Ishikawa (cell line): Measurements from ENCODE around the gene CCDC9B.

ENCODE experiments used
- CEBPB ChIP-seq: IDR thresholded peaks from 2 replicates; pipeline ENCODE4 v1.6.1; 2012
- CREB1 ChIP-seq: IDR thresholded peaks from 2 replicates; pipeline ENCODE4 v1.6.1; 2012; ENCODE audit warnings: low read depth
- EGR1 ChIP-seq: IDR thresholded peaks from 2 replicates; pipeline ENCODE4 v1.6.1; 2012
- EP300 ChIP-seq: IDR thresholded peaks from 2 replicates; pipeline ENCODE4 v1.6.1; 2012; ENCODE audit warnings: borderline replicate concordance
- FOXM1 ChIP-seq: IDR thresholded peaks from 2 replicates; pipeline ENCODE4 v1.6.1; 2012; ENCODE audit warnings: low read depth, borderline replicate concordance
- MAX ChIP-seq: IDR thresholded peaks from 2 replicates; pipeline ENCODE4 v1.6.1; 2012
- NFIC ChIP-seq: IDR thresholded peaks from 2 replicates; pipeline ENCODE4 v1.6.1; 2012
- RAD21 ChIP-seq: IDR thresholded peaks from 2 replicates; pipeline ENCODE4 v1.6.1; 2012; ENCODE audit warnings: low read depth
- REST ChIP-seq: IDR thresholded peaks from 2 replicates; pipeline ENCODE4 v1.6.1; 2012; ENCODE audit warnings: low read depth, mild to moderate bottlenecking
- TAF1 ChIP-seq: IDR thresholded peaks from 2 replicates; pipeline ENCODE4 v1.6.1; 2012; ENCODE audit warnings: low read depth, mild to moderate bottlenecking
- TCF12 ChIP-seq: IDR thresholded peaks from 2 replicates; pipeline ENCODE4 v1.6.1; 2012; ENCODE audit warnings: low read depth
- TEAD4 ChIP-seq: IDR thresholded peaks from 2 replicates; pipeline ENCODE4 v1.6.1; 2012
- USF1 ChIP-seq: IDR thresholded peaks from 2 replicates; pipeline ENCODE4 v1.6.1; 2012
- YY1 ChIP-seq: IDR thresholded peaks from 2 replicates; pipeline ENCODE4 v1.6.1; 2012; ENCODE audit warnings: low read depth
- ZBTB7A ChIP-seq: IDR thresholded peaks from 2 replicates; pipeline ENCODE4 v1.6.1; 2012; ENCODE audit warnings: low read depth

CCDC9B gene

GRCh38 chr15:40330368-40330836, 10.3 kb downstream of the CCDC9B start:
- TF ChIP-seq NFIC (no peak), EGR1 (no peak), USF1 (no peak)

GRCh38 chr15:40329804-40330203, 10.9 kb downstream of the CCDC9B start:
- TF ChIP-seq EGR1 = no peak
- TF ChIP-seq TCF12 = no peak
- TF ChIP-seq ZBTB7A = no peak
- TF ChIP-seq TEAD4 = no peak
- no peak for TF ChIP-seq FOXM1
- TF ChIP-seq MAX = no peak
- no peak for TF ChIP-seq REST
- TF ChIP-seq YY1 = no peak
- TF ChIP-seq CREB1 = no peak
- no peak for TF ChIP-seq CEBPB
- no peak for TF ChIP-seq EP300
- TF ChIP-seq RAD21 = no peak
- TF ChIP-seq NFIC = no peak
- TF ChIP-seq TAF1 = no peak
- no peak for TF ChIP-seq USF1

- no peak for TF ChIP-seq FOXM1
- TF ChIP-seq REST = no peak
- no peak for TF ChIP-seq CREB1
- TF ChIP-seq ZBTB7A = no peak
- TF ChIP-seq EP300 = no peak
- no peak for TF ChIP-seq RAD21
- TF ChIP-seq TCF12 = no peak
- TF ChIP-seq USF1 = no peak
- TF ChIP-seq TAF1 = no peak
- TF ChIP-seq TEAD4 = no peak
- TF ChIP-seq NFIC = no peak
- TF ChIP-seq YY1 = no peak
- TF ChIP-seq MAX = no peak
- TF ChIP-seq EGR1 = no peak
- TF ChIP-seq CEBPB = no peak
Observed at GRCh38 chr15:40328751-40329150, 12.0 kb downstream of the CCDC9B start.

GRCh38 chr15:40328176-40328575, 12.6 kb downstream of the CCDC9B start:
- TF ChIP-seq USF1 (no peak), EP300 (no peak), RAD21 (no peak), NFIC (no peak), TEAD4 (no peak), ZBTB7A (no peak), FOXM1 (no peak), EGR1 (no peak), YY1 (no peak), MAX (no peak), TCF12 (no peak), TAF1 (no peak), CEBPB (no peak)

- TF ChIP-seq RAD21 = no peak
- no peak for TF ChIP-seq CREB1
- no peak for TF ChIP-seq YY1
- TF ChIP-seq TCF12 = no peak
- no peak for TF ChIP-seq TAF1
- TF ChIP-seq EGR1 = no peak
- no peak for TF ChIP-seq USF1
- no peak for TF ChIP-seq MAX
- no peak for TF ChIP-seq EP300
- TF ChIP-seq CEBPB = no peak
- TF ChIP-seq TEAD4 = no peak
- no peak for TF ChIP-seq ZBTB7A
- TF ChIP-seq FOXM1 = no peak
Observed at GRCh38 chr15:40327457-40327856, 13.3 kb downstream of the CCDC9B start.
